H54 (cell line): ENCODE measurements around the gene COTL1.

ENCODE experiments used
- DNase-seq: peaks from one replicate; pipeline ENCODE4 v3.0.0; 2011; ENCODE audit warnings: low spot score, mixed read lengths; ENCODE audit not compliant: insufficient read length
- FAIRE-seq: peaks from 3 replicates; lab custom pipeline; 2011; peaks lifted over from hg19 to GRCh38; lab: Jason Lieb, UNC
- POLR2A ChIP-seq: IDR thresholded peaks from 2 replicates; pipeline ENCODE4 v1.6.1; 2011; ENCODE audit warnings: low read depth, mild to moderate bottlenecking, low read length

The COTL1 gene

GRCh38 chr16:84547546-84548061 is 70.3 kb downstream of the COTL1 start:
- no peak for DNase-seq
- TF ChIP-seq POLR2A, result no peak
- FAIRE-seq, result no peak

DNA sequence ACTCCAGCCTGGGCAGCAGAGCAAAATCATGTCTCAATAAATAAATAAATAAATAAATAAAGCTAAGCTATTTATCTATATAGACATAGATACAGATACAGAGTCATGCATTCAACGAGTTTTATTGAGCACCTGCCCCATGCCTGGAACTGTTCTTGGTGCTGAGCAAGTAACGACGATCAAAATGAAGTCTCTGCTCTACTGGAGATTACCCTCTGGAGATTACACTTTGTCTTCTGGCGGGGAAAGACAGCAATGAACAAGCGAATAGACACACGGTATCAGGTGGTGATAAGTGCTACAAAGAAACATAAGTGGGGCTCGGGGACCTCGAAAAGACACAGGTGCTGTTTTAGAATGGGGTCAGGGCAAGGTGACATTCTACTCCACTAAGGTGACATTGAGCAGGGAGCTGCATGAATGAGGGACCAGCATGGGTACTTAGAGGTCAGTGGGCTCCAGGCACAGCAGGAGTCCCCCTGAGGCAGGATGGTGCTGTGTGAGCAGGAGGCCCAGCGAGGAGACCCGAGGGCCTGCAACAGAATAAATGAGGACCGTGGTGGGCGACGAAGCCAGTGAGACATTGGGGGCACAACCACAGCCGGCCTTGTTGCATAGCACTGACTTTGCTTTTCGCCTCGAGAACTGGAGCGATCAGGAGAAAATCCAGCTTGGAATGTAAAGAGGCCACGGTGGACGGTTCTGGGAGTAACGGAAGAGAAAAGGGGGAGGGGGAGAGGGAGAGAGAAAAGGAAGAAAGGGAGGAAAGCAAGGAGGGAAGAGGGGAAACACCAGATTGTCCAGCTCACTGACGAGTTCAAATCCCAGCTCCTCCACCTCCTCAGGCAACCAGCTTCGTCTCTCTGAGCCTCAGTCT is 71.0 kb downstream of the COTL1 start:
- TF ChIP-seq POLR2A, result no peak
- FAIRE-seq (no peak), DNase-seq (no peak)

GRCh38 chr16:84545114-84545737 is 72.7 kb downstream of the COTL1 start:
- FAIRE-seq (no peak), DNase-seq (no peak)
- TF ChIP-seq POLR2A, result no peak

DNA sequence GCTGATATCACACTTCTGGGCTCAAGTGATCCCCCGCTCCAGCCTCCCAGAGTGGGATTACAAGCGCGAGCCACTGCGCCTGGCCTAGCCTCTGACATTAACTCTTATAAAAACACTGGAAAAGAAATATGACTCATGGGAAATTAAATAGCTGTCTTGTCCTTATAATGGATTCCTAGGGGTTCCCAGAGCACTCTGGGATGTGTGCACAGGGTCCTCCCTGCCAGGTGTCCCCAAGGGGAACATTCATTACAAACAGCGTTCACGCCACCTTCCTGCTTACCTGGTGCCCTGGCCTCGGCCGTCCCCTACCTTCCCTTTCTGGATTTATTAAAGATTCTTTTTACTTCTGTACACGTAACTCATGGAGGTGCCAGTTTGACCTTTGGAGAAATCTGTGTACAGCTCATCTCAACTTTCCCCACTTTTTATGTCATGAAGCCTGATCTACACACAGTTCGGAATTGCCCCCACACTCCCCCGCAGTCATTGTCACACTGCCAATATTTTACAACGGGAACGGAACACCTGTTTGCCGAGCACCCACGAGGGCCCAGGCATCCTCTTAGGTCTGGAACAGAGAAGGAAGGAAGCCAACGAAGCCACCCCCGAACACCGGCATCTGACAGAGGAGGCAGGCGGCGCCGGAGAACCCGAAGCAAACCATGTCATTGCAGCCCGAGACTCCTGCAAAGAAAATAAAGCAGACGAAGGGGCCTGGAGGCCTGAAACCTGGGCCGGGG is 73.7 kb downstream of the COTL1 start:
- TF ChIP-seq POLR2A, result no peak
- FAIRE-seq, result no peak

GRCh38 chr16:84543253-84543652 is 74.6 kb downstream of the COTL1 start:
- FAIRE-seq (no peak), DNase-seq (no peak)
- no peak for TF ChIP-seq POLR2A

More for the DNA sequence above, 73.7 kb downstream of the COTL1 start:
- no peak for DNase-seq

DNA sequence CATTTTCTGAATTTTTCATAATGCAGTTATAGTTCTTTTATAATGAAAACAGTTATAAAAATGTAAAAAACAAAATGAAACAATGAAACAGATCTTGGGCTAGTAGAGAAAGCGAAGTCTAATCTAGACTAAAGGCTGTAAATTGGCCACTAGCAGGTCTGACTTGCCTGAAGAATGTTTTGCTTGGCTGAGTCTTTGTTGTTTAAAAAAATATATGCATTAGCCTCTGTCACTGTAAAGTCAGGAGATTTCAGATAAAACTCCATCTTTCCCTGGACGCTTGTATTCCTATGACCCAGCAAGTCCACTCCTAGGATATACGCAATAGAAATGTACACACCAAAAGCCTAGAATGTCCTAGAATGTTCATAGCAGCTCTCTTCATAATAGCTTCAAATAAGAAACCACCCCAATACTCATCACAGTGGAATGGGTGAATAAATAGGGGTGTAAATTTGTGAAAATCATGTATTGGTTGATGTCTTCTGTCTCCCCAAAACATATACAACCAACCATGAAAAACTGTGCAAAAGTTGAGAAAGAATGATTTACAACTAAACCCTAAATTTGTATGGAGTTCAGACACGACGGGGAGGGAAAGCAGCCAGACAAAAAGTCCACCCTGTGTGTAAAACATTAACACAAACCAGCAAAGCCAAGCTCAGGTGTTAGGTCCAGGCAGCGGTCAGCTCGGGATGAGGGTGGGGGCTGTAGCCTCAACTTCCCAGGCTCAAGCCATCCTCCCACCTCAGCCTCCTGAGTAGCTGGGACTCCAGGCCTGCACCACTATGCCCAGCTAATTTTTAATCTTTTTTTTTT is 75.7 kb downstream of the COTL1 start:
- DNase-seq, result no peak
- no peak for TF ChIP-seq POLR2A
- FAIRE-seq, result no peak

GRCh38 chr16:84540194-84540593 is 77.7 kb downstream of the COTL1 start:
- no peak for FAIRE-seq
- no peak for TF ChIP-seq POLR2A
- no peak for DNase-seq

- FAIRE-seq (no peak), DNase-seq (no peak)
- TF ChIP-seq POLR2A, result no peak
These were observed 79.5 kb downstream of the COTL1 start for GRCh38 chr16:84538222-84538840.

DNA sequence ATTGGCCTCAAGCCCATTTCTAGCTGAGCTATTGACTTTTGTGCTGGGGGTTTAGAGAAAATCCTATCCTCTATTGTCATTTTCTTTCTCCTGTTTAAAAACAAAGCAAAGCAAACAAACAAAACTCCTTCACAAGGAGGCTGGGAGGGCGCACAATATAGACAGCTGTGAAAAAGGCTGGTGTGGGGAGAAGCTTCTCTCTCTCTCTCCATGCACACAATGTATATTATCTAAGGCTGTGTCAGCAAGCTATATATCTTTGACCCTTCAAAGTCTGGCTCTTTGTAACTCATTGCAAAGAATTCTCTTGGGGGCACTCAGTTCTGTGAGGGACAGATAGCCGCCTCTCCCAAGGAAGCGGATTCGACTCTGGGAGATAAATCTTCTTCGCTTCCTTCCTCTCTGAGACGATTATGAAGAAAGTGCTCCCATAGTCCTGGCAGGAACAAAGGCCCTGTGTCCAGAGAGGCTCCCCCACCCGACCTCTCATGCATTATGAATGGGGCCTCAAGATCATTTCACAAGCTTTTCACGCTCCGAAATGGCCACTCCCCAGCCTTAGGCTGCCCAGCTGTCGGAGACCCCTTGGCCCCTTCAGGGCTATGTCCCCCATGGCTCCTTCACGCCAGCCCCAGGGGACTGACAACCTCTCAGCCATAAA is 80.3 kb downstream of the COTL1 start:
- no peak for TF ChIP-seq POLR2A
- FAIRE-seq, result no peak
- no peak for DNase-seq

GRCh38 chr16:84535851-84536250 is 82.0 kb downstream of the COTL1 start:
- FAIRE-seq (no peak), DNase-seq (no peak)
- TF ChIP-seq POLR2A, result no peak

DNA sequence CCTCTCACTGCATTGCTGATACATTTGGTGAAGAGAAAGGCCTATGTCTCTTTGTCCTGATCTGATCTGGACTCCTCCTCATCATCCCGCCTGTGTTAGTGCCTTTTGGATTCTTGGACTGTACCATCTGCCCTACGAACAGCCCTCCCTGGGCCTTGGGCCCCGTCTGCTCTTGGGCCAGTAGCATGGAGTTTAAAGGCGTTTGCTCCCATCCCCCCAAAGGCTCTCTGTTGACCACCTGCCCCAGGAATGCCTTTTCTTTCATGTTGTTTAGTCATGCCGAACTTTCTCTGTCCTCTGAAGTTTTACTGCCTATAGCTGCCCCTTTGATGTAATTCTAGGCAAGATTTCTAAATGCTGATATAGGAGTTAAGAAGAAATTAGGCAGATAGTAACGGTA is 82.5 kb downstream of the COTL1 start:
- no peak for FAIRE-seq
- DNase-seq, result no peak
- no peak for TF ChIP-seq POLR2A

GRCh38 chr16:84534815-84535214 is 83.1 kb downstream of the COTL1 start:
- DNase-seq (no peak), FAIRE-seq (no peak)
- no peak for TF ChIP-seq POLR2A
